Left ventricle myocardium inferior (tissue), 1 donor: ENCODE results near the gene VWCE. TPM values are rescaled to one million over a fixed set of nuclear protein-coding genes. Genes with fewer than 3 reads are reported as not detected.

Experiments used
- DNase-seq: peaks from one replicate; pipeline ENCODE4 v3.0.0-alpha.2; 2020
- H3K27ac ChIP-seq: fragments of 200-600 bp; replicated peaks from 2 replicates; pipeline ENCODE4 v1.8.0; 2021
- H3K27me3 ChIP-seq: fragments of 200-600 bp; 2 replicates; pipeline ENCODE4 v1.8.0; 2021; ENCODE audit warnings: low read depth
- H3K36me3 ChIP-seq: fragments of 200-600 bp; 2 replicates; pipeline ENCODE4 v1.8.0; 2021
- H3K4me1 ChIP-seq: fragments of 200-600 bp; 2 replicates; pipeline ENCODE4 v1.8.0; 2021
- H3K4me3 ChIP-seq: fragments of 200-600 bp; 2 replicates; pipeline ENCODE4 v1.8.0; 2021; ENCODE audit warnings: mild to moderate bottlenecking, moderate library complexity
- H3K9me3 ChIP-seq: fragments of 200-600 bp; replicated peaks from 2 replicates; pipeline ENCODE4 v1.8.0; 2021
- CTCF ChIP-seq: fragments of 200-600 bp; IDR thresholded peaks from 2 replicates; pipeline ENCODE4 v1.8.0; 2021; ENCODE audit warnings: antibody characterized with exemption, mild to moderate bottlenecking, borderline replicate concordance
- intact Hi-C: fragments of 100-400 bp; cut with micrococcal nuclease; formaldehyde crosslinking; loops from one replicate; pipeline ENCODE4 v1.11.0; 2022
- total RNA-seq: library from RNA; stranded (reverse); fragmentation: NEBNext Ultra II Directional; extraction: Animal tissue kit (Norgen Biotek cat#: 25700); gene quantifications from one replicate; pipeline ENCODE4 v1.2.1, GENCODE V29; 2021
- donor health status: DM: no; HTN: yes; CAD: no; lungs with severe emphysema.

The VWCE gene
- total RNA-seq, 1 donor from 2014 or later = 0.77 TPM

GRCh38 chr11:61335355-61335710 is 40.2 kb upstream of the VWCE start:
- Histone ChIP-seq H3K27ac (no peak overlapping the region), H3K27me3 (no peaks in the 10 kb centered on the region), H3K9me3 (no peaks in the 10 kb centered on the region), H3K4me1 (peaks cover 47% of the 10 kb centered on the region), H3K36me3 (no peaks in the 10 kb centered on the region), H3K4me3 (no peak overlapping the region)
- no peak for DNase-seq
- no peak for TF ChIP-seq CTCF
- intact Hi-C loops = loop anchor here (5.0 kb wide), 1 partner anchor 47 kb away; no protein-coding TSS in a partner anchor

GRCh38 chr11:61334434-61335354 is 39.6 kb upstream of the VWCE start:
- Histone ChIP-seq H3K27ac (peak overlapping the region; percentile 6), H3K9me3 (no peaks in the 10 kb centered on the region), H3K4me1 (peaks cover 53% of the 10 kb centered on the region), H3K27me3 (no peaks in the 10 kb centered on the region), H3K36me3 (peaks cover 3% of the 10 kb centered on the region), H3K4me3 (no peak overlapping the region)
- intact Hi-C loops = loop anchor here (5.0 kb wide), 1 partner anchor 48 kb away; no protein-coding TSS in a partner anchor
- TF ChIP-seq CTCF = no peak
- DNase-seq = no peak

GRCh38 chr11:61333550-61334433 is 38.7 kb upstream of the VWCE start:
- peaks cover 12% of the 10 kb centered on the region for H3K36me3 ChIP-seq
- TF ChIP-seq CTCF = no peak
- H3K4me1 ChIP-seq = peaks cover 62% of the 10 kb centered on the region
- no peaks in the 10 kb centered on the region for H3K27me3 ChIP-seq
- no peak for DNase-seq
- H3K4me3 ChIP-seq = peak overlapping the region; percentile 96
- peak overlapping the region; percentile 95 for H3K27ac ChIP-seq
- H3K9me3 ChIP-seq = no peaks in the 10 kb centered on the region
- intact Hi-C loops = no loop called here

GRCh38 chr11:61332797-61333549 is 37.9 kb upstream of the VWCE start, which contains the start of the genes DDB1 and TKFC:
TSS of gene DDB1 (minus strand) at chr11:61333105. CDS start at chr11:61332968, 137 bp downstream.
TSS of gene TKFC (plus strand) at chr11:61333228. CDS start at chr11:61334729, 1,501 bp downstream.
- Histone ChIP-seq H3K27me3 (no peaks in the 10 kb centered on the region), H3K27ac (peak within 1 kb of the TSS; percentile 95), H3K9me3 (no peaks in the 10 kb centered on the region), H3K36me3 (peaks cover 20% of the 10 kb centered on the region), H3K4me3 (peak within 1 kb of the TSS; percentile 96), H3K4me1 (peaks cover 71% of the 10 kb centered on the region)
- peak; percentile 96 for DNase-seq
- TF ChIP-seq CTCF = no peak
- intact Hi-C loops = no loop called here
